ENCODE data around the gene MSI2. TPM values are rescaled to one million over a fixed set of nuclear protein-coding genes. Genes with fewer than 3 reads are reported as not detected.

MSI2 gene
- total RNA-seq, 4 donors from 2014 or later = 14.9 to 24.4 (median 19.8) TPM

DNA sequence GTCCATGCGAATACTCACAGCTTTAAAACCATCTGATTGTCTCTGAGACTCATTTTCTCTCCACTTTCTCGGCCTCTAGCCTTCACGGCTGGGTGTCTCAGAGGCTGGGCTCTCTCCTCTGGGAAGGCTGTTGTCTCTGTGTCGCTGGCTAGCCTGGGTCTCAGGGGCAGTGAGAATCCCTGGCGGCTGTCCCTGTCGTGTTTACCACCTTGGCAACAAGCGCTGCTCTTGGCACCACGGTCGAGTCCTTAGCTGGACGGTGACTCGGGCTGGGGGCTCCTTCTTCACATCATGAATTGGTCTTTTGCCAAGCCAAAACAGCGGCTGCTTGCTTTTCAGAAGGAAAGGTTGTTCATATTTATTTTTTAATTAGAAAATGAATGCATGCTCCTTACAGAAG, 81.1 kb downstream of the MSI2 start:
- ATAC-seq (ENCODE audit: low FRiP score) = no peak
- DNase-seq (ENCODE audit: low spot score) = no peak
- TF ChIP-seq, protein P1, sequence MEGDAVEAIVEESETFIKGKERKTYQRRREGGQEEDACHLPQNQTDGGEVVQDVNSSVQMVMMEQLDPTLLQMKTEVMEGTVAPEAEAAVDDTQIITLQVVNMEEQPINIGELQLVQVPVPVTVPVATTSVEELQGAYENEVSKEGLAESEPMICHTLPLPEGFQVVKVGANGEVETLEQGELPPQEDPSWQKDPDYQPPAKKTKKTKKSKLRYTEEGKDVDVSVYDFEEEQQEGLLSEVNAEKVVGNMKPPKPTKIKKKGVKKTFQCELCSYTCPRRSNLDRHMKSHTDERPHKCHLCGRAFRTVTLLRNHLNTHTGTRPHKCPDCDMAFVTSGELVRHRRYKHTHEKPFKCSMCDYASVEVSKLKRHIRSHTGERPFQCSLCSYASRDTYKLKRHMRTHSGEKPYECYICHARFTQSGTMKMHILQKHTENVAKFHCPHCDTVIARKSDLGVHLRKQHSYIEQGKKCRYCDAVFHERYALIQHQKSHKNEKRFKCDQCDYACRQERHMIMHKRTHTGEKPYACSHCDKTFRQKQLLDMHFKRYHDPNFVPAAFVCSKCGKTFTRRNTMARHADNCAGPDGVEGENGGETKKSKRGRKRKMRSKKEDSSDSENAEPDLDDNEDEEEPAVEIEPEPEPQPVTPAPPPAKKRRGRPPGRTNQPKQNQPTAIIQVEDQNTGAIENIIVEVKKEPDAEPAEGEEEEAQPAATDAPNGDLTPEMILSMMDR (IDR thresholded peaks at IDR 0.05) = no peak

- TF ChIP-seq, protein P1 (IDR thresholded peaks at IDR 0.05) = no peak
- ATAC-seq (ENCODE audit: low FRiP score) (no peak), DNase-seq (ENCODE audit: low spot score) (no peak)
Measured at GRCh38 chr17:57338257-57338914, 82.1 kb downstream of the MSI2 start.

DNA sequence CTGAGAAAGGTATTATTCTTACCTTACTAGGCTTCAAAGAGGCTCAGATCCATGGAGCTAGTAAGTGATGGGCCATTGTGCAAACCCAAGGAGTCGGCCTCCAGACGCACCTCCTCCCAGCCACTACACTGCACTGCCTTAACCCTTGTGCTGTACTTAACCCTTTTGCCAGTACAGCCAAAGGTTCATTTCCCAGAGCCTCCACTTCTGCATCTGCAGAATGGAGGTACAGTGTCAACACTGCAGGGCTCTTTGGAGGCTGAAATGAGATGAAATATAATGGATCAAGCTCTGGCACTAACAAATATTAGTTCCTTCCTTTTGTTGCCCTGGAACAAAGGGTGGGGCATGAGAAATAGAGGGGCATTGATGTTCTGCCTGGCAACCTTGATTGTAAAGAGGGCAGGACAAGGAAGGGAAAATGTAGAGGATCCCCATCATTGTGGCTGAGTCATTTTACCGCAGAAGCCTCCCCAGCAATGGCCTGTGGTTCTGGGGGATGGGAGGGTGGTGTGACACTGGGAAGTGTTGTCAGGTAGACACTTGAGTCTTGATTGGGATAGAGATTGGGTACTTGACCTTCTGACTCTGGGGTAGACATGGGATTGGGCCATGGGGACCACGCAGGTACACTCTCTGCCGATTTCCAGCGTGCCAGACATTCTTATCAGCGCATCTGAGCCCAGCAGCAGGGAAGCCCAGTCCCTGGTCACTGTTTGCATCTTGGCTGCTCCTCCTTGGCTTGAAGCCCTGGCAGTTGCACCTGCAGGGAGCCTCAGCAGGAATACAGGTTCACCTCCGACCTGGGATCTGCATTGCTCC, 84.0 kb downstream of the MSI2 start:
- no peak for DNase-seq (ENCODE audit: low spot score)
- ATAC-seq (ENCODE audit: low FRiP score) = no peak
- TF ChIP-seq, protein P1 (IDR thresholded peaks at IDR 0.05) = no peak

GRCh38 chr17:57341611-57342540, 85.6 kb downstream of the MSI2 start:
- TF ChIP-seq, protein P1 (IDR thresholded peaks at IDR 0.05) = no peak
- ATAC-seq (ENCODE audit: low FRiP score) (no peak), DNase-seq (ENCODE audit: low spot score) (no peak)

DNA sequence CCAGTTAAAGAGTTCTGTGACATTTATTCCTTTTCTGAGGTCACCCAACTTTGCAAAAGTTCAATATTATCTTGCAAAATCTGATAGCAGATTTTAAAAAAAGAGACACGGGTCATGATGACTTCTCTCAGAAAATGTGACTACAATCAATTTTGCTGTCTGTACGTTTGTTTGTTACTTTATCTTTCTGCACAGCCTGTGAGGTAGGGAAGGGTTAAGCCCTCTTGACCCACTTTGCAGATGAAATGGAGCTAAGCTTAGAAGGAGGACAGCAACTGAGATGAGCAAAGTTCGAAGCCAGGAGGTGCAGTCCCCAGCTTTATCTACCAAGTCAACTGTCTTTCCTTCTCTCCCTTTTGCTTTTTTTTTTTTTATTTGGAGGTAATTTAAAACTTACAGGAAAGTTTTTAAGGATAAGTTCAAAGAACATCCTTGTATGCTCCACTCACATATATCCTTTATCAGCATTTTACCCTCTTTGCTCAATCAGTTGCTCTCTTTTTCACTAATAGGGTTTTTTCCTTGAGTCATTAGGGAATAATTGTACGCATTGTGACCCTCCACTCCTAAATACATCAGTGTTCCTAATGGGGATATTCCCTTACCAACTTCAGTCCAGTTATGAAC, 86.8 kb downstream of the MSI2 start:
- ATAC-seq (ENCODE audit: low FRiP score) (no peak), DNase-seq (ENCODE audit: low spot score) (no peak)
- TF ChIP-seq, protein P1 (IDR thresholded peaks at IDR 0.05) = no peak

GRCh38 chr17:57343717-57344116, 87.4 kb downstream of the MSI2 start:
- TF ChIP-seq, protein P1 (IDR thresholded peaks at IDR 0.05) = no peak
- ATAC-seq (ENCODE audit: low FRiP score) = no peak
- DNase-seq (ENCODE audit: low spot score) = no peak
